Body of pancreas (tissue), 4 donors: ENCODE results near the gene ZBTB16. TPM values are rescaled to one million over a fixed set of nuclear protein-coding genes. Genes with fewer than 3 reads are reported as not detected.

Experiments used
- ATAC-seq: fragments of 150-250 bp; one replicate; pipeline ENCODE4 v1.9.1; 2016
- DNase-seq, 4 donors: peaks; one replicate each; pipeline ENCODE4 v3.0.0-alpha.2; 2019
- H3K27ac ChIP-seq, 4 donors: fragments of 200-600 bp; sonication (generic); 1 replicate in 3 of 4; 2 replicates in 1 of 4; pipeline versions ENCODE4 v1.5.1 to v1.6.1; 2016 to 2019; ENCODE audit warnings: mild to moderate bottlenecking in 1 of 4, mixed read lengths in 1 of 4, moderate library complexity in 1 of 4
- H3K27me3 ChIP-seq, 2 donors: fragments of 200-600 bp; sonication (generic); one replicate each; pipeline ENCODE4 v1.6.0; 2016; ENCODE audit warnings: mild to moderate bottlenecking in 1 of 2
- H3K36me3 ChIP-seq, 2 donors: fragments of 200-600 bp; sonication (generic); replicated peaks in 1 of 2; 2 replicates each; pipeline ENCODE4 v1.5.1; 2016; ENCODE audit warnings: low read depth in 2 of 2; ENCODE audit not compliant: insufficient read depth in 1 of 2
- H3K4me1 ChIP-seq: fragments of 200-600 bp; sonication (generic); one replicate; pipeline ENCODE4 v1.6.0; 2016
- H3K4me3 ChIP-seq, 2 donors: fragments of 200-600 bp; sonication (generic); 1 replicate in 1 of 2; 2 replicates in 1 of 2; pipeline ENCODE4 v1.5.1; 2016 to 2019
- H3K9me3 ChIP-seq, 3 donors: fragments of 200-600 bp; sonication (generic); 1 replicate in 2 of 3; 2 replicates in 1 of 3; pipeline ENCODE4 v1.5.1; 2016
- POLR2A ChIP-seq, 3 donors: fragments of 450-650 bp; IDR thresholded peaks; one replicate each; pipeline ENCODE4 v1.6.1; 2016; ENCODE audit warnings: antibody characterized with exemption in 3 of 3, mild to moderate bottlenecking in 2 of 3
- WGBS, 2 donors: methylation state at CpG; one replicate each; pipeline ENCODE4 v1.1.5; 2017; 5-methylcytosine and 5-hydroxymethylcytosine counted together
- intact Hi-C: fragments of 100-400 bp; cut with DNase I; formaldehyde crosslinking; loops from one replicate; pipeline ENCODE4 v1.15.1; 2023
- total RNA-seq, 2 donors: library from RNA; depleted of rRNA; stranded (reverse); fragments of >200 nt; gene quantifications; one replicate each; pipeline ENCODE4 v1.1.0, GENCODE V29; 2016
- TF ChIP-seq, protein P1 (sequence below), 7 experiments: fragments of 450-650 bp in 4 of 7; fragments of 200-600 bp in 3 of 7; sonication (generic) in 3 of 7; IDR thresholded peaks; one replicate each; pipeline ENCODE4 v1.5.1; 2016 to 2019; ENCODE audit warnings: antibody characterized with exemption in 7 of 7

ZBTB16 gene
- total RNA-seq, 2 donors from 2014 or later, result 96.5 to 150 TPM

GRCh38 chr11:114016986-114017385 lies 42.5 kb upstream of the ZBTB16 start:
- Histone ChIP-seq H3K4me3 (no peak overlapping the region), H3K4me1 (no peaks in the 10 kb centered on the region), H3K27ac (no peak overlapping the region), H3K9me3 (no peaks in the 10 kb centered on the region), H3K36me3 (no peaks in the 10 kb centered on the region), H3K27me3 (no peaks in the 10 kb centered on the region)
- WGBS, 2 donors, result 95 to 100% methylated on average over 2 of the region's 2 CpGs
- intact Hi-C loops, result no loop called here
- no peak for ATAC-seq
- no peak for TF ChIP-seq POLR2A (IDR thresholded peaks at IDR 0.05)
- TF ChIP-seq, protein P1, sequence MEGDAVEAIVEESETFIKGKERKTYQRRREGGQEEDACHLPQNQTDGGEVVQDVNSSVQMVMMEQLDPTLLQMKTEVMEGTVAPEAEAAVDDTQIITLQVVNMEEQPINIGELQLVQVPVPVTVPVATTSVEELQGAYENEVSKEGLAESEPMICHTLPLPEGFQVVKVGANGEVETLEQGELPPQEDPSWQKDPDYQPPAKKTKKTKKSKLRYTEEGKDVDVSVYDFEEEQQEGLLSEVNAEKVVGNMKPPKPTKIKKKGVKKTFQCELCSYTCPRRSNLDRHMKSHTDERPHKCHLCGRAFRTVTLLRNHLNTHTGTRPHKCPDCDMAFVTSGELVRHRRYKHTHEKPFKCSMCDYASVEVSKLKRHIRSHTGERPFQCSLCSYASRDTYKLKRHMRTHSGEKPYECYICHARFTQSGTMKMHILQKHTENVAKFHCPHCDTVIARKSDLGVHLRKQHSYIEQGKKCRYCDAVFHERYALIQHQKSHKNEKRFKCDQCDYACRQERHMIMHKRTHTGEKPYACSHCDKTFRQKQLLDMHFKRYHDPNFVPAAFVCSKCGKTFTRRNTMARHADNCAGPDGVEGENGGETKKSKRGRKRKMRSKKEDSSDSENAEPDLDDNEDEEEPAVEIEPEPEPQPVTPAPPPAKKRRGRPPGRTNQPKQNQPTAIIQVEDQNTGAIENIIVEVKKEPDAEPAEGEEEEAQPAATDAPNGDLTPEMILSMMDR (IDR thresholded peaks at IDR 0.05), result no peak
- no peak for DNase-seq

DNA sequence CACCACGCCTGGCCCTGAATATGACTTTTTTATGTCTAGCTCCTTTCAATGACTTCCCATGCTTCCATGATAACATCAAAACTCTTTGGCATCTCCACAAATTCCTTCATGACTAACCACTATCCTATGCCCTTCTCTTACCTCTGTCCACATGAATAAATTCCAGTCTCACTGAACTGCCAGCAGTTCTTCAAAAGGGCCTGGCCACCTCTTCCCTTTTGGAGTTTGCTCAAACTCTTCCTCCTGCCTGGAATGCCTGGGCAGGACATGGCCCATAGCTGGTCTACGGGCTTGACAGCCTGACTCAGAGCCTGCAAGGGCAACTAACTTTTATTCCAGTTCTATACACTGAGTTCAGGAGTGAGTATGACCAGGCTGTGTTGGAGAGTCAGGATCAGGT lies 41.8 kb upstream of the ZBTB16 start:
- no peaks in the 10 kb centered on the region for H3K36me3 ChIP-seq
- no peaks in the 10 kb centered on the region for H3K4me1 ChIP-seq
- DNase-seq, result no peak
- intact Hi-C loops, result no loop called here
- no peak overlapping the region for H3K27ac ChIP-seq
- H3K4me3 ChIP-seq, result no peak overlapping the region
- 43 to 75% methylated on average over 2 of the region's 2 CpGs for WGBS, 2 donors
- ATAC-seq, result no peak
- H3K27me3 ChIP-seq, result no peaks in the 10 kb centered on the region
- H3K9me3 ChIP-seq, result no peaks in the 10 kb centered on the region
- no peak for TF ChIP-seq POLR2A (IDR thresholded peaks at IDR 0.05)
- TF ChIP-seq, protein P1 (IDR thresholded peaks at IDR 0.05), result no peak

DNA sequence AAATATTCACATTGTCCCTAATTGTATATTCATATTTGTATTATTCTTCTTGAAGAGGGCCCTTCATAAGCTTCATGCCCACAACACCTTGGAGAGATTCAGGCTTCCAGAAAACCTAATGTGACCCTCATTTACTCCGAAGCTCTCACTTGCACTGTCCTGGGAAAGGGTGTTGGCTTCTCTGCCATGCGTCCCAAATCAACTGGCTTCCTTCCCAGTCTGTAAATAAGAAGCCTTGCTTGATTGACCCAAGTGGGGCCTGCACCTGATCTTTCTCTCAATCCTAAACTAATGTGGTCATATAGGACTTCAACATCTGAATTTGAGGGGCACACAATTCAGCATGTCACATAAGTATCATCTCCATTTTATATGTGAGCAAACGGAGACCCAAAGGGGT lies 40.5 kb upstream of the ZBTB16 start:
- WGBS, 2 donors, result 17 to 38% methylated on average over 3 of the region's 3 CpGs
- DNase-seq, result peak in 1 of 4 donors; percentile 39
- no peaks in the 10 kb centered on the region for H3K27me3 ChIP-seq
- intact Hi-C loops, result no loop called here
- TF ChIP-seq POLR2A (IDR thresholded peaks at IDR 0.05), result no peak
- TF ChIP-seq, protein P1 (IDR thresholded peaks at IDR 0.05), result no peak
- H3K4me1 ChIP-seq, result no peaks in the 10 kb centered on the region
- no peaks in the 10 kb centered on the region for H3K9me3 ChIP-seq
- no peak overlapping the region for H3K27ac ChIP-seq
- no peak for ATAC-seq
- H3K4me3 ChIP-seq, result no peak overlapping the region
- H3K36me3 ChIP-seq, result no peaks in the 10 kb centered on the region

DNA sequence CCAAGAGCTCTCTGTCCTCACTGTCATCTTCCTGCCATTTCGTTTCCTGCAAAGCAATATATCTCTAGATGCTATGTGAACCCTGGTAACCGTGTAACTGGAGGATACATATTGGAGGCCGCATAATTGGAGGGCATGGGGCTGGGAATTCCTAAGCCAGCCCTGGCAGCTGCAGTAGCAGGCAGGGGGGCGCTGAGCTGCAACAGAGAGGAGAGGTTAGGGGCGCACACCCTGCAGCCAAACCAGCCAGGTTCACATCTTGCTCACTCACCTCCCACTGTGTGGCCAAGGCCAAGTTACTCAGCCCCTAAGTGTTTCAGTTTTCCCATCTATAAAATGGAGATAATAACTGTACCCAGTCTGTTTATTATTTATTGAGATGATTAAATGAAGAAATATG lies 39.9 kb upstream of the ZBTB16 start:
- TF ChIP-seq, protein P1 (IDR thresholded peaks at IDR 0.05), result no peak
- no peak for TF ChIP-seq POLR2A (IDR thresholded peaks at IDR 0.05)
- no peaks in the 10 kb centered on the region for H3K9me3 ChIP-seq
- no peaks in the 10 kb centered on the region for H3K36me3 ChIP-seq
- intact Hi-C loops, result no loop called here
- no peak overlapping the region for H3K27ac ChIP-seq
- H3K4me1 ChIP-seq, result no peaks in the 10 kb centered on the region
- no peak overlapping the region for H3K4me3 ChIP-seq
- ATAC-seq (no peak), DNase-seq (no peak)
- WGBS, 2 donors, result 86 to 95% methylated on average over 5 of the region's 5 CpGs
- H3K27me3 ChIP-seq, result no peaks in the 10 kb centered on the region

DNA sequence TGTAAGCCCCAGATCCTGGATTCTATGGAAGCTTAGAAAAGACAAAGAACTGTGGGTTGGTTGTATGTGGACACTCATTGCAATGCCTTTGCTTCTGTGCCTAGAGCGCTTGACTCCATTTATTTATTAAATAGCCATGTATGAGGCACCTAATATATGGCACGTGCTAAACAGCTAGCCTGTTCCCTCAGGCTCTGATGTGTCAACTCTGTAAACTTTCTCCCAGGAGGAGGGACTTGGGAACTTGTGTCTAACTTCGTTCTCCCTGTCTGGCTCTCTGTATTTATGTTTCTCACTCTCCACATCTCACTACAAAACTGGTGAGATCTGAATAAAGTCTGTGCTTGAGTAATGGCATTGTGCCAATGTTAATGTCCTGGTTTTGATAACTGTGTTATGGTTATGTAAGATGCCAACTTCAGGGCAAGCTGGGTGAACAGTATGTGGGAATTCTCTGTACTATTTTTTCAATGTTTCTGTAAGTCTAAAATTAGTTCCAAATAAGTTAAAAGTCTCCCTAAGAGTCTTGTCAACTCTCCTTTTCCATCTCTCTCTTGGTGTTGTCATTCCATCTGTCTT lies 34.1 kb upstream of the ZBTB16 start:
- TF ChIP-seq, protein P1 (IDR thresholded peaks at IDR 0.05), result no peak
- no peak for TF ChIP-seq POLR2A (IDR thresholded peaks at IDR 0.05)
- ATAC-seq (peak; percentile 58), DNase-seq (no peak)
- intact Hi-C loops, result no loop called here
- Histone ChIP-seq H3K4me1 (peaks cover 11% of the 10 kb centered on the region), H3K4me3 (no peak overlapping the region), H3K27ac (no peak overlapping the region), H3K9me3 (no peaks in the 10 kb centered on the region), H3K36me3 (no peaks in the 10 kb centered on the region), H3K27me3 (no peaks in the 10 kb centered on the region)
- WGBS, 2 donors, result 39 to 45% methylated on average over 3 of the region's 3 CpGs
